A549 (cell line): ENCODE measurements around the gene RUFY2. TPM values are rescaled to one million over a fixed set of nuclear protein-coding genes. Genes with fewer than 3 reads are reported as not detected.

Experiments
- ATAC-seq, 2 experiments: fragments of 200-7000 bp in 1 of 2; fragments of >200 bp in 1 of 2; cut with Nextera tagmentation in 1 of 2; cut with Tn5 transposase in 1 of 2; 3 replicates each; pipeline versions ENCODE4 v1.8.0 to v1.9.1; 2018 to 2020; ENCODE audit warnings: mild to moderate bottlenecking in 1 of 2, moderate library complexity in 1 of 2
- CTCF ChIA-PET: fragments of 300-600 bp; sonication (Branson Sonifier 250); formaldehyde crosslinking; extraction: SDS; loops from one replicate; lab custom pipeline; 2021; ENCODE audit warnings: antibody characterized with exemption, inconsistent platforms; lab: Yijun Ruan, JAX
- POLR2A ChIA-PET: fragments of 350-600 bp; formaldehyde crosslinking; extraction: SDS; loops from one replicate; lab custom pipeline; 2021; ENCODE audit warnings: antibody characterized with exemption, inconsistent platforms; lab: Yijun Ruan, JAX
- DNase-seq, 2 experiments: peaks; one replicate each; pipeline versions ENCODE4 v3.0.0 to v3.0.0-alpha.2; 2011 to 2016; ENCODE audit warnings: low read depth in 1 of 2, low spot score in 1 of 2
- FAIRE-seq: peaks from 2 replicates; lab custom pipeline; 2011; peaks lifted over from hg19 to GRCh38; lab: Jason Lieb, UNC
- H3K27ac ChIP-seq, 2 experiments: fragments of >200 bp; sonication (Bioruptor Twin); formaldehyde crosslinking; 3 replicates each; pipeline ENCODE4 v1.5.1; 2016 to 2017
- H3K4me1 ChIP-seq: fragments of >200 bp; sonication (Bioruptor Twin); formaldehyde crosslinking; 3 replicates; pipeline ENCODE4 v1.6.1; 2016
- H3K4me2 ChIP-seq: fragments of >200 bp; sonication (Bioruptor Twin); formaldehyde crosslinking; 3 replicates; pipeline ENCODE4 v1.6.1; 2016
- H3K4me3 ChIP-seq: fragments of >200 bp; sonication (Bioruptor Twin); formaldehyde crosslinking; 3 replicates; pipeline ENCODE4 v1.5.1; 2016
- H3K9me3 ChIP-seq: fragments of >200 bp; sonication (Bioruptor Twin); formaldehyde crosslinking; 3 replicates; pipeline ENCODE4 v1.6.1; 2016
- ATOH8 ChIP-seq: fragments of 250-450 bp; sonication (Bioruptor Pico); IDR thresholded peaks from 2 replicates; pipeline ENCODE4 v1.5.0; 2020; ENCODE audit warnings: low read depth, mild to moderate bottlenecking, moderate library complexity
- BCL3 ChIP-seq: fragments of >200 bp; sonication (Bioruptor Twin); formaldehyde crosslinking; IDR thresholded peaks from 3 replicates; pipeline ENCODE4 v1.6.1; 2016
- CTCF ChIP-seq: fragments of >200 bp; sonication (Bioruptor Twin); formaldehyde crosslinking; IDR thresholded peaks from 3 replicates; pipeline ENCODE4 v1.5.1; 2016
- E2F6 ChIP-seq: IDR thresholded peaks from 2 replicates; pipeline ENCODE4 v1.6.1; 2012; ENCODE audit warnings: low read depth, borderline replicate concordance
- ELK1 ChIP-seq: fragments of 150-350 bp; IDR thresholded peaks from 2 replicates; pipeline ENCODE4 v1.6.1; 2014; ENCODE audit warnings: low read depth, mild to moderate bottlenecking, low read length
- FOSB ChIP-seq: fragments of 250-450 bp; sonication (Bioruptor Pico); IDR thresholded peaks from 2 replicates; pipeline ENCODE4 v1.5.0; 2020; ENCODE audit warnings: mild to moderate bottlenecking, moderate library complexity
- HDAC2 ChIP-seq: fragments of 200-600 bp; sonication (generic); IDR thresholded peaks from 2 replicates; pipeline ENCODE4 v1.6.1; 2016
- HOXB5 ChIP-seq: fragments of 250-450 bp; sonication (Bioruptor Pico); IDR thresholded peaks from 2 replicates; pipeline ENCODE4 v1.5.0; 2020; ENCODE audit warnings: mild to moderate bottlenecking, moderate library complexity
- MAFK ChIP-seq: fragments of 450-650 bp; IDR thresholded peaks from 2 replicates; pipeline ENCODE4 v1.6.1; 2014; ENCODE audit not compliant: partially characterized antibody
- NFE2L2 ChIP-seq: fragments of 150-350 bp; conservative IDR thresholded peaks from 2 replicates; pipeline ENCODE4 v1.6.1; 2014; ENCODE audit warnings: low read length
- PHF8 ChIP-seq: fragments of 200-600 bp; sonication (generic); IDR thresholded peaks from 2 replicates; pipeline ENCODE4 v1.6.1; 2016; ENCODE audit warnings: low read depth, mild to moderate bottlenecking, antibody characterized with exemption, moderate library complexity, borderline replicate concordance
- POLR2A ChIP-seq: IDR thresholded peaks from 2 replicates; pipeline ENCODE4 v1.6.1; 2012; ENCODE audit warnings: mild to moderate bottlenecking, low read length
- RAD21 ChIP-seq, 2 experiments: fragments of >200 bp in 1 of 2; sonication (Bioruptor Twin) in 1 of 2; formaldehyde crosslinking in 1 of 2; IDR thresholded peaks in 1 of 2; conservative IDR thresholded peaks in 1 of 2; 2 replicates in 1 of 2; 3 replicates in 1 of 2; pipeline ENCODE4 v1.6.1; 2012 to 2018; ENCODE audit warnings: inconsistent platforms in 1 of 2
- RARB ChIP-seq: fragments of 250-450 bp; sonication (Bioruptor Pico); IDR thresholded peaks from 2 replicates; pipeline ENCODE4 v1.8.0; 2021; ENCODE audit warnings: mild to moderate bottlenecking, moderate library complexity
- REST ChIP-seq: fragments of 200-600 bp; sonication (generic); IDR thresholded peaks from 2 replicates; pipeline ENCODE4 v1.6.1; 2016; ENCODE audit warnings: antibody characterized with exemption, mild to moderate bottlenecking, moderate library complexity
- RFX5 ChIP-seq: fragments of 450-650 bp; IDR thresholded peaks from 2 replicates; pipeline ENCODE4 v1.7.1; 2014; ENCODE audit warnings: antibody characterized with exemption, mild to moderate bottlenecking, moderate library complexity
- RNF2 ChIP-seq: fragments of 200-600 bp; sonication (generic); IDR thresholded peaks from 2 replicates; pipeline ENCODE4 v1.6.1; 2016; ENCODE audit warnings: low read depth, mild to moderate bottlenecking, antibody characterized with exemption, moderate library complexity, borderline replicate concordance
- USF2 ChIP-seq: fragments of 450-650 bp; IDR thresholded peaks from 2 replicates; pipeline ENCODE4 v1.6.1; 2014; ENCODE audit warnings: antibody characterized with exemption
- ZC3H11A ChIP-seq: fragments of 450-650 bp; IDR thresholded peaks from 2 replicates; pipeline ENCODE4 v1.6.1; 2014; ENCODE audit warnings: antibody characterized with exemption, mild to moderate bottlenecking
- ZSCAN20 ChIP-seq: fragments of 250-450 bp; sonication (Bioruptor Pico); IDR thresholded peaks from 2 replicates; pipeline ENCODE4 v1.8.0; 2022; ENCODE audit warnings: mild to moderate bottlenecking, moderate library complexity
- WGBS: methylation state at CpG from one replicate; pipeline ENCODE4 v1.1.6; 2017; ENCODE audit errors: missing lambda C conversion rate; 5-methylcytosine and 5-hydroxymethylcytosine counted together
- polyA plus RNA-seq, 4 experiments: library from polyadenylated mRNA; depleted of rRNA in 3 of 4; stranded (reverse); fragments of >200 nt; fragmentation: RNase III in 1 of 4; extraction: RNeasy Plus Mini Kit Qiagen cat#74134 plus additional on column Dnase treatment in 1 of 4; gene quantifications; 2 replicates in 3 of 4; 3 replicates in 1 of 4; pipeline ENCODE4 v1.2.3, GENCODE V29; 2011 to 2017

Gene RUFY2
- polyA plus RNA-seq, 2 of the 4 experiments (the other 2 are of a cell fraction) = 7.9 to 20.3 TPM

- POLR2A ChIA-PET = no interaction called here
- Histone ChIP-seq H3K4me1 (no peaks in the 10 kb centered on the region), H3K9me3 (no peaks in the 10 kb centered on the region), H3K4me3 (no peak overlapping the region), H3K27ac (no peak overlapping the region), H3K4me2 (no peak overlapping the region)
- FAIRE-seq = no peak
- CTCF ChIA-PET = interaction anchor here (0.6 kb wide), 1 partner anchor 38 kb away, joined by 3 read pairs; no protein-coding TSS in a partner anchor
- ATAC-seq = no peak
- no peak for TF ChIP-seq RFX5
- TF ChIP-seq BCL3 = no peak
- no peak for TF ChIP-seq E2F6
- TF ChIP-seq ZSCAN20 = no peak
- TF ChIP-seq CTCF = no peak
- TF ChIP-seq FOSB = no peak
- DNase-seq = no peak
- WGBS = 79% methylated on average over 3 of the region's 3 CpGs
These were observed 42.8 kb downstream of the RUFY2 start for GRCh38 chr10:68364101-68364886.

- ChIA-PET CTCF (interaction anchor here (1.0 to 3.0 kb wide), 4 partner anchors 10 to 44 kb away, joined by 4 to 12 read pairs (median 6); partner anchors contain the start of gene RUFY2), POLR2A (no interaction called here)
- DNase-seq = no peak
- Histone ChIP-seq H3K9me3 (no peaks in the 10 kb centered on the region), H3K4me1 (no peaks in the 10 kb centered on the region), H3K4me3 (no peak overlapping the region), H3K27ac (no peak overlapping the region), H3K4me2 (no peak overlapping the region)
- TF ChIP-seq HOXB5 (CRISPR knock-in tag) = no peak
- TF ChIP-seq USF2 = no peak
- no peak for TF ChIP-seq POLR2A
- TF ChIP-seq PHF8 = no peak
- TF ChIP-seq ATOH8 = no peak
- no peak for TF ChIP-seq RAD21 (conservative IDR thresholded peaks at IDR 0.05 in 1 of 2, IDR thresholded peaks at IDR 0.05 in 1 of 2)
- TF ChIP-seq NFE2L2 = no peak
- TF ChIP-seq REST = no peak
- TF ChIP-seq HDAC2 = no peak
- no peak for TF ChIP-seq ZC3H11A
- TF ChIP-seq RARB (CRISPR knock-in tag) = no peak
- no peak for TF ChIP-seq RNF2
- TF ChIP-seq E2F6 = no peak
- TF ChIP-seq MAFK = no peak
- no peak for TF ChIP-seq ELK1
- 92% methylated on average over 3 of the region's 3 CpGs for WGBS
- FAIRE-seq = no peak
- no peak for ATAC-seq
These were observed 44.5 kb downstream of the RUFY2 start for GRCh38 chr10:68362590-68362989.
